Stimulated activated CD4-positive, alpha-beta T cell treated with anti-CD3 and anti-CD28 coated beads, TNF-alpha, amount 100 ng/mL, for 48 hours (primary cell): Measurements from ENCODE around the gene RHOA.

Experiments
- DNase-seq, 3 donors: peaks; one replicate each; pipeline ENCODE4 v3.0.0-alpha.2; 2020; ENCODE audit warnings: low read depth in 3 of 3

Gene RHOA

GRCh38 chr3:49324768-49325167 is 87.0 kb downstream of the RHOA start:
- no peak for DNase-seq

GRCh38 chr3:49316696-49317457 is 94.9 kb downstream of the RHOA start:
- no peak for DNase-seq

GRCh38 chr3:49313896-49314688 is 97.7 kb downstream of the RHOA start:
- DNase-seq: no peak

GRCh38 chr3:49311283-49311682 is 100.5 kb downstream of the RHOA start:
- DNase-seq: no peak

- DNase-seq: no peak
Observed at GRCh38 chr3:49310677-49311076, 101.1 kb downstream of the RHOA start.
